ENCODE results near the gene MRPS2. TPM values are rescaled to one million over a fixed set of nuclear protein-coding genes. Genes with fewer than 3 reads are reported as not detected.

MRPS2 gene
- total and polyA plus RNA-seq, 2 donors (not counting 3 experiments of a cell fraction or from before 2014, with no cell fraction given): 50.8 to 231 TPM

DNA sequence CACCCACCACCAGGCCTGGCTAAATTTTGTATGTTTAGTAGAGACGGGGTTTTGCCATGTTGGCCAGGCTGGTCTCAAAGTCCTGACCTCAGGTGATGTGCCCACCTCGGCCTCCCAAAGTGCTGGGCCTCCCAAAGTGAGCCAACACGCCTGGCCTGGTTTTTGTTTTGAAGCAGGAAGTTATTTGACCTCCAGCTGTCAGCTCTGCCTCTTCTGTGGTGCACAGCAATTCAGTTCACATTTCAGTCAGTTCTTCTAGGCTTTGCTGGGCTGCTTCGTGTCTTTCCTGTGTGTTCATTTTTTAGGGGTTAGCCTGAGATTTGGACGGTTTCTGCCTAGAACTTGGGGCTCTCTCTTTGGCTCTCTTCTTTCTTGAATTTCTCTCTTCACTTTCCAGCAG, 29.7 kb downstream of the MRPS2 start:
- H3K9me3 ChIP-seq (replicated peaks; ENCODE audit: control insufficient read depth, insufficient read depth, low read length): no peaks in the 10 kb centered on the region
- no peaks in the 10 kb centered on the region for H3K79me2 ChIP-seq (ENCODE audit: control insufficient read depth, insufficient read depth, low read length)
- ChIA-PET CTCF (interaction anchor here (1.5 kb wide), 1 partner anchor 22 kb away, joined by 3 read pairs; no protein-coding TSS in a partner anchor), POLR2A (no interaction called here)
- H3K9me1 ChIP-seq (replicated peaks; ENCODE audit: control insufficient read depth, extremely low read depth, insufficient read depth, low read length): no peaks in the 10 kb centered on the region
- H3K36me3 ChIP-seq (ENCODE audit: control insufficient read depth in 2 of 2, extremely low read depth in 1 of 2, insufficient read depth in 2 of 2, low read length in 2 of 2): no peaks in the 10 kb centered on the region
- no peak overlapping the region for H3K27ac ChIP-seq (ENCODE audit: insufficient read depth, low read depth, low read length)
- H3K27me3 ChIP-seq (ENCODE audit: control insufficient read depth in 2 of 2, insufficient read depth in 2 of 2, low read length in 2 of 2): peaks cover 0 to 2% of the 10 kb centered on the region in 2 experiments
- H3K4me3 ChIP-seq (replicated peaks in 1 of 3; ENCODE audit: insufficient read depth in 1 of 3, low read depth in 1 of 3, low read length in 3 of 3): no peak overlapping the region
- no peak overlapping the region for H3K4me2 ChIP-seq (ENCODE audit: insufficient read depth, low read length)
- no peak for DNase-seq (ENCODE audit: low read depth, low spot score)
- no peaks in the 10 kb centered on the region for H3K4me1 ChIP-seq (ENCODE audit: control insufficient read depth, extremely low read depth, insufficient read depth, low read length)
- H3K9ac ChIP-seq (replicated peaks; ENCODE audit: extremely low read depth, insufficient read depth, low read length): no peak overlapping the region
- intact Hi-C loops (cut with micrococcal nuclease): no loop called here
- no peak for FAIRE-seq
- no peak overlapping the region for H2AFZ ChIP-seq (ENCODE audit: low read depth, low read length)
- no peak for TF ChIP-seq FOS (IDR thresholded peaks at IDR 0.05; ENCODE audit: borderline replicate concordance, insufficient read depth, low read length)
- TF ChIP-seq POLR2A (IDR thresholded peaks at IDR 0.05; ENCODE audit: low read depth, low read length): no peak
- no peak for TF ChIP-seq GATA2 (IDR thresholded peaks at IDR 0.05; ENCODE audit: insufficient read depth, insufficient read length, low read depth, low read length)
- TF ChIP-seq JUN (IDR thresholded peaks at IDR 0.05; ENCODE audit: borderline replicate concordance, insufficient read depth, insufficient read length, low read depth): no peak
- TF ChIP-seq EZH2 (IDR thresholded peaks at IDR 0.05; ENCODE audit: borderline replicate concordance, low read depth, low read length, severe bottlenecking): no peak
- no peak for TF ChIP-seq MYC (IDR thresholded peaks at IDR 0.05; ENCODE audit: low read depth, low read length)
- no peak for TF ChIP-seq MAX (IDR thresholded peaks at IDR 0.05; ENCODE audit: insufficient read depth, insufficient read length)
- TF ChIP-seq CTCF (IDR thresholded peaks at IDR 0.05; ENCODE audit: extremely low read depth in 1 of 2, insufficient read depth in 1 of 2, low read depth in 1 of 2, low read length in 2 of 2): no peak
- no peak for TF ChIP-seq POLR2AphosphoS5 (IDR thresholded peaks at IDR 0.05; ENCODE audit: insufficient read depth, low read depth, low read length)
- BruUV-seq (replicated peaks): no TSS peak
- dilution Hi-C loops (cut with MboI; ENCODE audit: extremely low pct_ligation_motif_present, low sequenced_read_pairs): no loop called here
- H4K20me1 ChIP-seq (replicated peaks; ENCODE audit: control insufficient read depth, extremely low read depth, insufficient read depth, low read length): no peaks in the 10 kb centered on the region

Measured in endothelial cell of umbilical vein (primary cell).